Measurements from ENCODE around the gene TAF7. TPM values are rescaled to one million over a fixed set of nuclear protein-coding genes. Genes with fewer than 3 reads are reported as not detected.

The TAF7 gene
- total RNA-seq, 4 donors from 2014 or later: 41.1 to 77.9 (median 50.1) TPM

DNA sequence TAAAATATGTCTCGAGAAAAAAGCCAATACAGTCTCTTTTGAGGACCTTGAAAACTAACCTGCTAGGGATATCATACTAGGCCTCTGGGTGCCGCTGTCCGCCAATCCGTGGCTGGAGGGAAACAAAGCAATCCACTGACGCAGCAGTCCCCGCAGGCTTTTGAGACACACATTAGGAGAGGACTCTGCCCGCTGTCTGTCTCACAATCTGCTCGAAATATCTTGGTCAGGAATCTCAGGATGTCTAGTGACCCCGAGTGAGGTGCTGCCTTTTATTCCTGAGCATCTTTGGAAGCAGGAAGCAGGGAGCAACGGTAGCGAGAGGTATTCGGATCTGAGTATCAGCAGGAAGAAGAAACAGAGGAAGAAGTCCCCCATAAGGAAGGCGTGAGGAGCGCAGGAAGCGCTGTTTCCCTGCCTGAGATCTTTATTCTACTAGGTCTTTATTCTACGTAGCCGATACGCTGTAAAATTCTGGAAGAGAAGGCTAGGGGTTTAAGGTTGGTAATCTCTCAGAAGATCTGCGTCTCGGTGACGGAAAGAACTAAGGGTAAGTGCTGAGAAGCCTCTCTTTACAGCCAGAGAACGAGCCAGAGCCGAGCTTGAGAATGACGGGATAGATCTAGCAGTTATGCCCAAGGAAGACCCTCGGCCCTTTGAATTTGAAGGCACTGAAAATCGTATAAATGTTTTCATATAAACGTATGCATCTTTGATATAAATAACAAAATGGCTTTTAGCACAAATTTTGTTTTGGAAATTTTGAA is 5.7 kb upstream of the TAF7 start:
- no peak for TF ChIP-seq CTCF (IDR thresholded peaks at IDR 0.05; ENCODE audit: low read depth)

- no peak for TF ChIP-seq CTCF (IDR thresholded peaks at IDR 0.05; ENCODE audit: low read depth)
Observed at GRCh38 chr5:141322261-141322660, 1.7 kb upstream of the TAF7 start.

- TF ChIP-seq CTCF (IDR thresholded peaks at IDR 0.05; ENCODE audit: low read depth): no peak
Observed at GRCh38 chr5:141319699-141320098, 885 bp downstream of the TAF7 start.

DNA sequence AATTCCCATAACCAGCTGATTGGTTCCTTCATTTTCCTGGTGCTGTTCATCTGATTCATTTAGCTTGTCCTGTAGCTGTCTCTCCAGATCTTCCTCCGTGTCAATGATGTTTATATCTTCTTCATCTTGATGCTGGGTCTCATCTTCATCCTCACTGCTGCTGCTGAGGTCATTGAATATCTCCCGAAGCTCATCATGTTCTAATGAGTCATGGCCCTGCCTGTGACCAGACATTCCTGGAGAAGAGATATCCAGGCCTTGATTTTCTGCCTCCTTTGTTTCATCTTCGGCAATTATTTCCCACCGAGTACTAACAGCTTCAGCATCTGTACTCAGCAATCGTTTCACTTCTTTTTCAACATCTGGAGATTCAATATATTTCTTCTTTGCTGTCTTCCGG is 1.4 kb downstream of the TAF7 start:
- no peak for TF ChIP-seq CTCF (IDR thresholded peaks at IDR 0.05; ENCODE audit: low read depth)

DNA sequence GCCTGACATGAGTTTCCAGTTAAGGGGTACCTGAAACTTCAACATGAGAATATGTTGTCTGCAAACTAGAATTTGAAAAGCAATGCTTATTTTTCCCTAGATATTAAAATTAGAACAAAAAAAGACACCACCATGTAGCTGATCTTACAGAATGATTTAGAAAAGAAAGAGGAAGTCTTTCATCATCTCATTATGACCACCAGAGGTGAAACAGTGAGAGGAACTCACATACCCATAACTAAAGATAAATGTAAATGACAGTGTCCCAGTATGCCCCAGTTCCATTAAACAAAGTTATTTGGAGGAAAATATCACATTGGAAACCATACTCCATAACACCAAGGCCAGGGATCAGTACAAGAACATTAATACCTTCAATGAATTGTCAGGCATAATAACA is 6.9 kb downstream of the TAF7 start:
- TF ChIP-seq CTCF (IDR thresholded peaks at IDR 0.05; ENCODE audit: low read depth): no peak

- no peak for TF ChIP-seq CTCF (IDR thresholded peaks at IDR 0.05; ENCODE audit: low read depth)
Observed at GRCh38 chr5:141306630-141307029, 14.0 kb downstream of the TAF7 start.

GRCh38 chr5:141303756-141304155 is 16.8 kb downstream of the TAF7 start, which contains the start of gene SLC25A2:
Gene SLC25A2, minus strand, starts transcription at chr5:141304049. Its CDS starts 184 bp downstream, at chr5:141303865.
- no peak for TF ChIP-seq CTCF (IDR thresholded peaks at IDR 0.05; ENCODE audit: low read depth)

Data from subcutaneous adipose tissue (tissue), 4 donors.